DOHH2 (cell line): Measurements from ENCODE around the gene SLC26A1.

Source experiments
- H3F3A ChIP-seq: fragments of 200-600 bp; sonication (generic), shearing (Covaris generic); 2 replicates; pipeline ENCODE4 v1.6.0; 2016; ENCODE audit warnings: antibody characterized with exemption, mild to moderate bottlenecking; ENCODE audit not compliant: control insufficient read depth, insufficient read depth
- H3K27ac ChIP-seq: fragments of 200-600 bp; sonication (generic); 2 replicates; pipeline ENCODE4 v1.5.1; 2014; ENCODE audit warnings: low read depth, mild to moderate bottlenecking, low read length, moderate library complexity
- H3K27me3 ChIP-seq: fragments of 200-600 bp; sonication (generic); 2 replicates; pipeline ENCODE4 v1.6.1; 2014; ENCODE audit warnings: mild to moderate bottlenecking, low read length, mixed read lengths; ENCODE audit not compliant: control insufficient read depth
- H3K36me3 ChIP-seq: fragments of 200-600 bp; sonication (generic); 2 replicates; pipeline ENCODE4 v1.6.1; 2014; ENCODE audit warnings: mild to moderate bottlenecking, low read length, moderate library complexity, mixed read lengths; ENCODE audit not compliant: control insufficient read depth
- H3K4me1 ChIP-seq: fragments of 200-600 bp; sonication (generic); 2 replicates; pipeline ENCODE4 v1.6.1; 2014; ENCODE audit warnings: mild to moderate bottlenecking, low read length, mixed read lengths; ENCODE audit not compliant: control insufficient read depth
- H3K4me2 ChIP-seq: fragments of 200-600 bp; sonication (generic); 2 replicates; pipeline ENCODE4 v1.6.0; 2014; ENCODE audit warnings: mild to moderate bottlenecking, low read length, moderate library complexity
- H3K4me3 ChIP-seq: fragments of 200-600 bp; sonication (generic); 2 replicates; pipeline ENCODE4 v1.5.1; 2014; ENCODE audit warnings: mild to moderate bottlenecking, low read length, mixed read lengths
- H3K79me2 ChIP-seq: fragments of 200-600 bp; sonication (generic); 2 replicates; pipeline ENCODE4 v1.6.1; 2014; ENCODE audit warnings: mild to moderate bottlenecking, low read length, mixed read lengths; ENCODE audit not compliant: control insufficient read depth
- H3K9me2 ChIP-seq: fragments of 200-600 bp; sonication (generic); replicated peaks from 2 replicates; pipeline ENCODE4 v1.6.1; 2014; ENCODE audit warnings: mild to moderate bottlenecking, low read length, mixed read lengths; ENCODE audit not compliant: control insufficient read depth
- H3K9me3 ChIP-seq: fragments of 200-600 bp; sonication (generic); 2 replicates; pipeline ENCODE4 v1.6.1; 2014; ENCODE audit warnings: antibody characterized with exemption, low read length, mixed read lengths; ENCODE audit not compliant: control insufficient read depth, insufficient read depth
- H4K20me1 ChIP-seq: fragments of 200-600 bp; sonication (generic); 2 replicates; pipeline ENCODE4 v1.6.0; 2014; ENCODE audit warnings: low read depth, mild to moderate bottlenecking, antibody characterized with exemption, low read length, moderate library complexity; ENCODE audit not compliant: control insufficient read depth, insufficient read depth
- CTCF ChIP-seq: fragments of 200-600 bp; sonication (generic); IDR thresholded peaks from one replicate; pipeline ENCODE4 v1.5.1; 2014; ENCODE audit warnings: antibody characterized with exemption, mild to moderate bottlenecking, low read depth, low read length; ENCODE audit not compliant: poor library complexity, severe bottlenecking
- EZH2phosphoT487 ChIP-seq: fragments of 200-600 bp; sonication (generic); IDR thresholded peaks from 2 replicates; pipeline ENCODE4 v1.6.1; 2017; ENCODE audit warnings: borderline replicate concordance, mild to moderate bottlenecking, antibody characterized with exemption, low read length, moderate library complexity, mixed read lengths

Gene SLC26A1

GRCh38 chr4:949656-950055 is 43.5 kb downstream of the SLC26A1 start:
- no peak for TF ChIP-seq EZH2phosphoT487
- TF ChIP-seq CTCF = no peak
- no peak overlapping the region for H3K4me3 ChIP-seq
- H3K27ac ChIP-seq = no peak overlapping the region
- no peak overlapping the region for H3K4me2 ChIP-seq
- H3K4me1 ChIP-seq = no peaks in the 10 kb centered on the region
- no peaks in the 10 kb centered on the region for H3K9me3 ChIP-seq
- no peaks in the 10 kb centered on the region for H3F3A ChIP-seq
- H4K20me1 ChIP-seq = 0 out of 2 replicates have a peak, but pooled peaks cover 8% of the 10 kb centered on the region
- H3K27me3 ChIP-seq = no peaks in the 10 kb centered on the region
- H3K79me2 ChIP-seq = no peaks in the 10 kb centered on the region
- no peaks in the 10 kb centered on the region for H3K9me2 ChIP-seq
- H3K36me3 ChIP-seq = no peaks in the 10 kb centered on the region

GRCh38 chr4:948936-949300 is 44.3 kb downstream of the SLC26A1 start:
- no peak for TF ChIP-seq CTCF
- TF ChIP-seq EZH2phosphoT487 = no peak
- no peaks in the 10 kb centered on the region for H3K9me2 ChIP-seq
- H3K27ac ChIP-seq = no peak overlapping the region
- no peaks in the 10 kb centered on the region for H3K4me1 ChIP-seq
- H3K36me3 ChIP-seq = no peaks in the 10 kb centered on the region
- H3K4me3 ChIP-seq = no peak overlapping the region
- no peaks in the 10 kb centered on the region for H3F3A ChIP-seq
- 0 out of 2 replicates have a peak, but pooled peaks cover 8% of the 10 kb centered on the region for H4K20me1 ChIP-seq
- H3K9me3 ChIP-seq = no peaks in the 10 kb centered on the region
- no peaks in the 10 kb centered on the region for H3K27me3 ChIP-seq
- H3K4me2 ChIP-seq = no peak overlapping the region
- H3K79me2 ChIP-seq = no peaks in the 10 kb centered on the region

GRCh38 chr4:948101-948935 is 44.9 kb downstream of the SLC26A1 start:
- Histone ChIP-seq H3K4me3 (no peak overlapping the region), H3F3A (no peaks in the 10 kb centered on the region), H3K4me2 (no peak overlapping the region), H3K27me3 (no peaks in the 10 kb centered on the region), H3K79me2 (no peaks in the 10 kb centered on the region), H3K9me2 (no peaks in the 10 kb centered on the region), H3K36me3 (no peaks in the 10 kb centered on the region), H3K9me3 (no peaks in the 10 kb centered on the region), H4K20me1 (0 out of 2 replicates have a peak, but pooled peaks cover 8% of the 10 kb centered on the region), H3K4me1 (no peaks in the 10 kb centered on the region), H3K27ac (no peak overlapping the region)
- TF ChIP-seq CTCF = no peak
- TF ChIP-seq EZH2phosphoT487 = no peak
